Measurements from ENCODE around the gene POU2F1. TPM values are rescaled to one million over a fixed set of nuclear protein-coding genes. Genes with fewer than 3 reads are reported as not detected.

Gene POU2F1
- total RNA-seq, 4 donors from 2014 or later, result 8.4 to 32.1 (median 17.5) TPM

- H3K4me1 ChIP-seq, result no peaks in the 10 kb centered on the region
- H3K9me3 ChIP-seq, result no peaks in the 10 kb centered on the region
- H3K27me3 ChIP-seq, result no peaks in the 10 kb centered on the region
- no peak for TF ChIP-seq POLR2A (IDR thresholded peaks at IDR 0.05)
- no peak for TF ChIP-seq EP300 (IDR thresholded peaks at IDR 0.05)
- no peak for TF ChIP-seq CTCF (IDR thresholded peaks at IDR 0.05)
- no peak for TF ChIP-seq POLR2AphosphoS5 (IDR thresholded peaks at IDR 0.05)
- no peaks in the 10 kb centered on the region for H3K36me3 ChIP-seq
- no peak overlapping the region for H3K4me3 ChIP-seq
- no peak for DNase-seq (ENCODE audit: low spot score in 2 of 2)
- H3K27ac ChIP-seq, result no peak overlapping the region
- 34% methylated on average over 5 of the region's 5 CpGs for WGBS
Observed at GRCh38 chr1:167473761-167474160, 253.1 kb downstream of the POU2F1 start.

DNA sequence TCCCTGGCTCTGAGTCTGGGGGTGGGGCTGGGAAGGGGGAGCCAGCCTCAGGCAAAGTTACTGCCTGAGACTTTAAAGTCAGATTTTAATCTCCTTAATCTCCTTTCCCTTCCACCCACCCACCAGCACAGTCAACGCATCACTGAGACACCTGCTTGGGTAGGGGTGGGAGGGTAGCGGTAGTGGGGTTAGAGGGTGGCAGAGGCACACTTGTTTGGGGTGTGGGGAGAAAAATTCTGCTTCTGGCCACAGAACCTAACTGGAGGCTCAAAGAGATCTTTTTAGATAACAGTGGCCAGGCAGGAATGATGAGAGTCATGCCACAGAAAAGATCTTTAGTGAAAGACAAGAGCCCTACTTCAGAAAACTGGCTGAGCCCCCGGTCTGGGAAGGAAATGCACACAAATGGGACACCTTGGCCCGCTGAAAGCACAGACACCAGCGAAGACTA is 253.5 kb downstream of the POU2F1 start:
- Histone ChIP-seq H3K4me3 (no peak overlapping the region), H3K9me3 (no peaks in the 10 kb centered on the region), H3K27ac (no peak overlapping the region), H3K4me1 (no peaks in the 10 kb centered on the region), H3K27me3 (no peaks in the 10 kb centered on the region), H3K36me3 (no peaks in the 10 kb centered on the region)
- no peak for TF ChIP-seq EP300 (IDR thresholded peaks at IDR 0.05)
- TF ChIP-seq POLR2A (IDR thresholded peaks at IDR 0.05), result no peak
- TF ChIP-seq POLR2AphosphoS5 (IDR thresholded peaks at IDR 0.05), result no peak
- no peak for TF ChIP-seq CTCF (IDR thresholded peaks at IDR 0.05)
- WGBS, result 46% methylated on average over 5 of the region's 5 CpGs
- DNase-seq (ENCODE audit: low spot score in 2 of 2), result no peak

DNA sequence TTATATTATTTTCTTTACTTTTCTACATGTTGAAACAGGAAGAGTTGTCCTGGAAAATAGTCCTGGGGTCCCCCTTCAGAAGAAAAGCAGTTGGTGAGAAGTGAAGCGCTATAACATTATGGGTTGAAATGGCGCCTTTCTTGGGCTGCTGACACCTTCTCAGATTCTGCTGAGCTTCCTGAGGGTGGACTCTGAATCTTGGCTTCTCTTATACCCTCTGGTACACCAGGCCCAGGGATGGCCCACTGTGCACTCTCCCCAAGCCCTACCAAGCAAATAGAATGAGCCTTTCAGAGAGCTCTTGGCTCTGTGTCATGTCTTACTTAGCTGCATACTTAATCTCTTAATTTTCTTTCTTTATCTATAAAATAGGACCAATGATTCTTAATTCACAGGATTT is 255.4 kb downstream of the POU2F1 start:
- DNase-seq (ENCODE audit: low spot score in 2 of 2), result no peak
- Histone ChIP-seq H3K27me3 (no peaks in the 10 kb centered on the region), H3K27ac (no peak overlapping the region), H3K9me3 (no peaks in the 10 kb centered on the region), H3K4me3 (no peak overlapping the region), H3K36me3 (no peaks in the 10 kb centered on the region), H3K4me1 (no peaks in the 10 kb centered on the region)
- 94% methylated on average over 2 of the region's 2 CpGs for WGBS
- TF ChIP-seq EP300 (IDR thresholded peaks at IDR 0.05) (no peak), POLR2A (IDR thresholded peaks at IDR 0.05) (no peak), CTCF (IDR thresholded peaks at IDR 0.05) (no peak), POLR2AphosphoS5 (IDR thresholded peaks at IDR 0.05) (no peak)

Other genes with a start within 250 kb of the POU2F1 start
- under 1 TPM in 3 of 4 donors, not detected in 1; 0.47 to 0.70 (median 0.48) TPM for gene ILDR2, start 245.3 kb upstream of the POU2F1 start, total RNA-seq
- gene MAEL, start 231.6 kb upstream of the POU2F1 start, total RNA-seq, result not detected
- under 1 TPM in 1 of 4 donors, not detected in 3; 0.15 TPM for gene GPA33, start 130.5 kb upstream of the POU2F1 start, total RNA-seq
- under 1 TPM in 1 of 4 donors, not detected in 3; 0.29 TPM for gene STYXL2, start 126.8 kb upstream of the POU2F1 start, total RNA-seq

Measured in suprapubic skin (tissue), 4 donors.